ENCODE data around the gene HSPA5.
A peak's percentile ranks its signal among the peaks of the same experiment; 100 is the strongest.
"Not testable (repeated sequence)": the region's sequence is repeated elsewhere in the genome, so short reads cannot be mapped to it uniquely, and the experiment has no call there.

HSPA5 gene

GRCh38 chr9:125241863-125242739, 958 bp upstream of the HSPA5 start:
- DNase-seq (ENCODE audit: low read depth): no peak

- DNase-seq (ENCODE audit: low read depth): no peak
Observed at GRCh38 chr9:125240649-125240999, 519 bp downstream of the HSPA5 start.

GRCh38 chr9:125239631-125240597, 1.2 kb downstream of the HSPA5 start:
- DNase-seq (ENCODE audit: low read depth): no peak

GRCh38 chr9:125238915-125239446, 2.2 kb downstream of the HSPA5 start:
- DNase-seq (ENCODE audit: low read depth): no peak

GRCh38 chr9:125238127-125238914, 2.8 kb downstream of the HSPA5 start:
- DNase-seq (ENCODE audit: low read depth): no peak

GRCh38 chr9:125236520-125237159, 4.5 kb downstream of the HSPA5 start:
- DNase-seq (ENCODE audit: low read depth): not testable (repeated sequence)

GRCh38 chr9:125235804-125236519, 5.2 kb downstream of the HSPA5 start:
- no peak for DNase-seq (ENCODE audit: low read depth)

- DNase-seq (ENCODE audit: low read depth): not testable (repeated sequence)
Observed at GRCh38 chr9:125234099-125234498, 7.0 kb downstream of the HSPA5 start.

GRCh38 chr9:125233678-125234077, 7.5 kb downstream of the HSPA5 start:
- no peak for DNase-seq (ENCODE audit: low read depth)

- DNase-seq (ENCODE audit: low read depth): no peak
Observed at GRCh38 chr9:125227761-125228160, 13.4 kb downstream of the HSPA5 start.

- DNase-seq (ENCODE audit: low read depth): not testable (repeated sequence)
Observed at GRCh38 chr9:125224858-125225257, 16.3 kb downstream of the HSPA5 start.

GRCh38 chr9:125218621-125219020, 22.5 kb downstream of the HSPA5 start:
- DNase-seq (ENCODE audit: low read depth): no peak

GRCh38 chr9:125214186-125214585, 27.0 kb downstream of the HSPA5 start:
- no peak for DNase-seq (ENCODE audit: low read depth)

- DNase-seq (ENCODE audit: low read depth): no peak
Observed at GRCh38 chr9:125204477-125204876, 36.7 kb downstream of the HSPA5 start.

GRCh38 chr9:125202846-125203618, 38.1 kb downstream of the HSPA5 start:
- no peak for DNase-seq (ENCODE audit: low read depth)

- DNase-seq (ENCODE audit: low read depth): peak; percentile 83
Observed at GRCh38 chr9:125200216-125201047, 40.7 kb downstream of the HSPA5 start, which contains the start of gene RABEPK. RABEPK (plus strand) TSS chr9:125200542; CDS start chr9:125203014, 2,472 bp downstream.

- not testable (repeated sequence) for DNase-seq (ENCODE audit: low read depth)
Observed at GRCh38 chr9:125195591-125195990, 45.6 kb downstream of the HSPA5 start.

- not testable (repeated sequence) for DNase-seq (ENCODE audit: low read depth)
Observed at GRCh38 chr9:125194466-125194865, 46.7 kb downstream of the HSPA5 start.

- peak; percentile 5 for DNase-seq (ENCODE audit: low read depth)
Observed at GRCh38 chr9:125190361-125190801, 50.8 kb downstream of the HSPA5 start.
